Brain microvascular endothelial cell (primary cell): ENCODE measurements around the gene TMOD1.

Experiments used
- DNase-seq: peaks from one replicate; pipeline ENCODE4 v3.0.0-alpha.2; 2020
- H3K27ac ChIP-seq: fragments of 250-450 bp; sonication (Bioruptor Pico); 2 replicates; pipeline ENCODE4 v1.5.1; 2020; ENCODE audit warnings: mild to moderate bottlenecking, moderate library complexity
- H3K27me3 ChIP-seq: fragments of 250-450 bp; sonication (Bioruptor Pico); replicated peaks from 2 replicates; pipeline ENCODE4 v1.5.1; 2020; ENCODE audit warnings: mild to moderate bottlenecking
- H3K36me3 ChIP-seq: fragments of 250-450 bp; sonication (Bioruptor Pico); replicated peaks from 2 replicates; pipeline ENCODE4 v1.5.1; 2020; ENCODE audit warnings: mild to moderate bottlenecking
- H3K4me3 ChIP-seq: 2 replicates; pipeline ENCODE4 v1.5.1; 2011; ENCODE audit warnings: low read depth, mild to moderate bottlenecking, control low read depth, low read length, moderate library complexity
- CTCF ChIP-seq: IDR thresholded peaks from 2 replicates; pipeline ENCODE4 v1.5.1; 2011; ENCODE audit warnings: low read depth, mild to moderate bottlenecking, moderate library complexity, low read length, control low read depth, inconsistent platforms; ENCODE audit errors: missing control alignments
- in situ Hi-C: cut with HindIII; loops from 2 replicates; pipeline ENCODE4 v1.10.0; 2017; ENCODE audit warnings: low sequenced_read_pairs, low pct_ligation_motif_present

The TMOD1 gene

GRCh38 chr9:97598461-97599288, 97.2 kb downstream of the TMOD1 start:
- peak; percentile 81 for DNase-seq
- in situ Hi-C loops = no loop called here
- peak; percentile 95 for TF ChIP-seq CTCF
- Histone ChIP-seq H3K36me3 (peaks cover 20% of the 10 kb centered on the region), H3K27me3 (no peaks in the 10 kb centered on the region), H3K4me3 (no peak overlapping the region), H3K27ac (no peak overlapping the region)

GRCh38 chr9:97599314-97599846, 97.9 kb downstream of the TMOD1 start:
- Histone ChIP-seq H3K4me3 (no peak overlapping the region), H3K27me3 (no peaks in the 10 kb centered on the region), H3K27ac (no peak overlapping the region), H3K36me3 (peaks cover 24% of the 10 kb centered on the region)
- no peak for DNase-seq
- in situ Hi-C loops = no loop called here
- no peak for TF ChIP-seq CTCF

GRCh38 chr9:97600531-97601227, 99.2 kb downstream of the TMOD1 start:
- in situ Hi-C loops = no loop called here
- DNase-seq = no peak
- H3K36me3 ChIP-seq = peaks cover 37% of the 10 kb centered on the region
- no peak for TF ChIP-seq CTCF
- H3K27me3 ChIP-seq = no peaks in the 10 kb centered on the region
- H3K27ac ChIP-seq = no peak overlapping the region
- H3K4me3 ChIP-seq = no peak overlapping the region

- no peaks in the 10 kb centered on the region for H3K27me3 ChIP-seq
- no peak for TF ChIP-seq CTCF
- no peak overlapping the region for H3K27ac ChIP-seq
- DNase-seq = no peak
- peaks cover 40% of the 10 kb centered on the region for H3K36me3 ChIP-seq
- H3K4me3 ChIP-seq = no peak overlapping the region
- in situ Hi-C loops = no loop called here
Observed at GRCh38 chr9:97601228-97601898, 99.9 kb downstream of the TMOD1 start.

- no peak overlapping the region for H3K4me3 ChIP-seq
- H3K36me3 ChIP-seq = peaks cover 40% of the 10 kb centered on the region
- DNase-seq = no peak
- no peak overlapping the region for H3K27ac ChIP-seq
- in situ Hi-C loops = no loop called here
- no peaks in the 10 kb centered on the region for H3K27me3 ChIP-seq
- no peak for TF ChIP-seq CTCF
Observed at GRCh38 chr9:97602430-97602829, 101.0 kb downstream of the TMOD1 start.
